Stomach (tissue), 9 donors: ENCODE measurements around the gene ESR1. TPM values are rescaled to one million over a fixed set of nuclear protein-coding genes. Genes with fewer than 3 reads are reported as not detected.

Source experiments
- DNase-seq, 2 donors: peaks; one replicate each; pipeline versions ENCODE4 v3.0.0 to v3.0.0-alpha.2; 2013 to 2019
- H3K27ac ChIP-seq, 5 donors: fragments of 200-600 bp in 4 of 5; sonication (generic) in 4 of 5; one replicate each; pipeline ENCODE4 v1.5.1; 2013 to 2019; ENCODE audit warnings: mild to moderate bottlenecking in 1 of 5, moderate library complexity in 1 of 5
- H3K27me3 ChIP-seq, 3 donors: fragments of 200-600 bp; sonication (generic); one replicate each; pipeline ENCODE4 v1.5.1; 2017 to 2019; ENCODE audit warnings: mixed run types in 1 of 3
- H3K36me3 ChIP-seq, 4 donors: fragments of 200-600 bp; sonication (generic); 1 replicate in 3 of 4; 2 replicates in 1 of 4; pipeline ENCODE4 v1.5.1; 2016 to 2019
- H3K4me1 ChIP-seq, 4 donors: fragments of 200-600 bp; sonication (generic); one replicate each; pipeline ENCODE4 v1.5.1; 2016 to 2019
- H3K4me3 ChIP-seq, 4 donors: fragments of 200-600 bp; sonication (generic) in 3 of 4; one replicate each; pipeline ENCODE4 v1.5.1; 2016 to 2019; ENCODE audit warnings: mild to moderate bottlenecking in 1 of 4
- H3K9me3 ChIP-seq, 4 donors: fragments of 200-600 bp; sonication (generic); one replicate each; pipeline ENCODE4 v1.5.1; 2016 to 2019
- EP300 ChIP-seq: sonication (generic); formaldehyde crosslinking; IDR thresholded peaks from one replicate; pipeline ENCODE4 v1.6.1; 2017; ENCODE audit warnings: antibody characterized with exemption
- POLR2A ChIP-seq, 4 donors: fragments of 450-650 bp; IDR thresholded peaks; one replicate each; pipeline ENCODE4 v1.6.1; 2016; ENCODE audit warnings: antibody characterized with exemption in 4 of 4, control low read depth in 2 of 4, mild to moderate bottlenecking in 1 of 4, moderate library complexity in 1 of 4
- POLR2AphosphoS5 ChIP-seq, 3 donors: sonication (generic); formaldehyde crosslinking; IDR thresholded peaks; one replicate each; pipeline ENCODE4 v1.6.1; 2016; ENCODE audit warnings: antibody characterized with exemption in 3 of 3
- WGBS, 5 donors: extraction: QIAGEN DNeasy Blood & Tissue Kit in 3 of 5; methylation state at CpG; one replicate each; pipeline versions ENCODE4 v1.1.5 to v1.1.7; 2013 to 2018; 5-methylcytosine and 5-hydroxymethylcytosine counted together
- intact Hi-C: fragments of 100-400 bp; cut with DNase I; formaldehyde crosslinking; loops from one replicate; pipeline ENCODE4 v1.15.1; 2023; ENCODE audit warnings: low total_unique reads
- polyA plus RNA-seq, 3 donors: library from polyadenylated mRNA; stranded (reverse); fragments of 200-250 nt; gene quantifications; one replicate each; pipeline ENCODE4 v1.2.3, GENCODE V29; 2013
- total RNA-seq, 5 donors: library from RNA; depleted of rRNA; stranded (reverse); fragments of >200 nt; gene quantifications; one replicate each; pipeline versions ENCODE4 v1.1.0 to v1.2.3, GENCODE V29; 2014 to 2016
- TF ChIP-seq, protein P1 (sequence below), 7 experiments: fragments of 450-650 bp in 4 of 7; fragments of 200-600 bp in 3 of 7; sonication (generic) in 3 of 7; IDR thresholded peaks; one replicate each; pipeline ENCODE4 v1.5.1; 2016 to 2019; ENCODE audit warnings: antibody characterized with exemption in 7 of 7, control low read depth in 2 of 7, mild to moderate bottlenecking in 1 of 7
- donor health status: healthy with polysubstance abuse.
- donor health status: Bipolar disorder and iron deficiency.
- donor health status: healthy.

The ESR1 gene
- total and polyA plus RNA-seq, 8 donors = 0.05 to 2.0 (median 1.8) TPM; not detected in 3

DNA sequence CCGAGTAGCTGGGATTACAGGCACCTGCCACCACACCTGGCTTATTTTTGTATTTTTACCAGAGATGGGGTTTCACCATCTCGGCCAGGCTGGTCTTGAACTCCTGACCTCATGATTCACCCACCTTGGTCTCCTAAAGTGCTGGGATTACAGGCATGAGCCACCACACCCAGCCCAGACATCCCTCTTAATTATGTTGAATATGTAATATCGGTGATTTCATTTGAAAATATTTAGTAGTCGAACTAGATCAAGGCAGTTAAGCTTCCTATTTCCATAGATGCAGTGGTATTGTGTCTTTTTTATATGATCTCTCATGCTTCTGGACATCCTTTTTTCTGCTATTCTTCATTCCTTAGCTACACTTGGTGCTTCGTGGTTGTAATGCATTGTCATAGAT, 29.7 kb downstream of the ESR1 start:
- DNase-seq = no peak
- H3K4me3 ChIP-seq = no peak overlapping the region
- TF ChIP-seq, protein P1, sequence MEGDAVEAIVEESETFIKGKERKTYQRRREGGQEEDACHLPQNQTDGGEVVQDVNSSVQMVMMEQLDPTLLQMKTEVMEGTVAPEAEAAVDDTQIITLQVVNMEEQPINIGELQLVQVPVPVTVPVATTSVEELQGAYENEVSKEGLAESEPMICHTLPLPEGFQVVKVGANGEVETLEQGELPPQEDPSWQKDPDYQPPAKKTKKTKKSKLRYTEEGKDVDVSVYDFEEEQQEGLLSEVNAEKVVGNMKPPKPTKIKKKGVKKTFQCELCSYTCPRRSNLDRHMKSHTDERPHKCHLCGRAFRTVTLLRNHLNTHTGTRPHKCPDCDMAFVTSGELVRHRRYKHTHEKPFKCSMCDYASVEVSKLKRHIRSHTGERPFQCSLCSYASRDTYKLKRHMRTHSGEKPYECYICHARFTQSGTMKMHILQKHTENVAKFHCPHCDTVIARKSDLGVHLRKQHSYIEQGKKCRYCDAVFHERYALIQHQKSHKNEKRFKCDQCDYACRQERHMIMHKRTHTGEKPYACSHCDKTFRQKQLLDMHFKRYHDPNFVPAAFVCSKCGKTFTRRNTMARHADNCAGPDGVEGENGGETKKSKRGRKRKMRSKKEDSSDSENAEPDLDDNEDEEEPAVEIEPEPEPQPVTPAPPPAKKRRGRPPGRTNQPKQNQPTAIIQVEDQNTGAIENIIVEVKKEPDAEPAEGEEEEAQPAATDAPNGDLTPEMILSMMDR (IDR thresholded peaks at IDR 0.05) = no peak
- TF ChIP-seq POLR2AphosphoS5 (IDR thresholded peaks at IDR 0.05) = no peak
- H3K4me1 ChIP-seq = no peaks in the 10 kb centered on the region
- no peaks in the 10 kb centered on the region for H3K9me3 ChIP-seq
- H3K36me3 ChIP-seq = no peaks in the 10 kb centered on the region
- intact Hi-C loops = no loop called here
- H3K27ac ChIP-seq = no peak overlapping the region
- 81 to 87% (median 82%) methylated on average over 5 of the region's 5 CpGs for WGBS, 5 donors
- H3K27me3 ChIP-seq = no peaks in the 10 kb centered on the region

DNA sequence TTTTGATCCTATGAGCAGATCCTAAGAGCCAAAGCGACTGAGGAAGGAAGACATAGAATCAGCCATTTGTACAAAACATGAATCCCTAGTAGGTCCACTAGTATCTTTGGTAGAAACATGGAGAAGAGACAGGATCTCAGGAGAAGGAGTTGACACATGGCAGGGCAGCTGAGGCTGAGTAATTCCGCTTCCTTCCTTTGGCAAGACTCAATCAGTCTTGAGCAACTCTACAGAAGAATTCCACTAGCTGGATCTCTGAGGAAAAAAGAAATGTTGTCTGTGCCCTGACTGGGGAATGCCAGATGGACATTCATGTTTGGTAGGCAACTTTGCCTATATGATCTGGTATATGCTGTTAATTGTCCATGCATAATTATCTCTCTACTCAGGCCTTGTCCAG, 35.3 kb downstream of the ESR1 start:
- no peak for DNase-seq
- H3K27me3 ChIP-seq = no peaks in the 10 kb centered on the region
- no peak overlapping the region for H3K4me3 ChIP-seq
- TF ChIP-seq EP300 = no peak
- TF ChIP-seq POLR2A (IDR thresholded peaks at IDR 0.05) = no peak
- no peak for TF ChIP-seq POLR2AphosphoS5 (IDR thresholded peaks at IDR 0.05)
- TF ChIP-seq, protein P1 (IDR thresholded peaks at IDR 0.05) = no peak
- H3K27ac ChIP-seq = no peak overlapping the region
- intact Hi-C loops = no loop called here
- 88 to 96% (median 93%) methylated on average over 2 of the region's 2 CpGs for WGBS, 5 donors
- H3K4me1 ChIP-seq = no peaks in the 10 kb centered on the region
- H3K9me3 ChIP-seq = no peaks in the 10 kb centered on the region
- H3K36me3 ChIP-seq = no peaks in the 10 kb centered on the region

GRCh38 chr6:151847064-151847463, 39.6 kb downstream of the ESR1 start:
- 0 to 24% (median 9%) methylated on average over 1 of the region's 1 CpG for WGBS, 5 donors
- no peak for TF ChIP-seq POLR2AphosphoS5 (IDR thresholded peaks at IDR 0.05)
- TF ChIP-seq, protein P1 (IDR thresholded peaks at IDR 0.05) = no peak
- TF ChIP-seq POLR2A (IDR thresholded peaks at IDR 0.05) = no peak
- TF ChIP-seq EP300 = no peak
- DNase-seq = peak in 1 of 2 donors; percentile 68

GRCh38 chr6:151850479-151851003, 43.1 kb downstream of the ESR1 start:
- intact Hi-C loops = no loop called here
- Histone ChIP-seq H3K4me1 (no peaks in the 10 kb centered on the region), H3K9me3 (no peaks in the 10 kb centered on the region), H3K36me3 (no peaks in the 10 kb centered on the region), H3K27me3 (peaks cover 0 to 3% (median 0%) of the 10 kb centered on the region in 3 donors), H3K27ac (no peak overlapping the region), H3K4me3 (no peak overlapping the region)
- no peak for DNase-seq
- TF ChIP-seq, protein P1 (IDR thresholded peaks at IDR 0.05) = no peak
- no peak for TF ChIP-seq POLR2AphosphoS5 (IDR thresholded peaks at IDR 0.05)
- TF ChIP-seq POLR2A (IDR thresholded peaks at IDR 0.05) = no peak
- WGBS, 5 donors = 48 to 59% (median 53%) methylated on average over 5 of the region's 5 CpGs

More at GRCh38 chr6:151847064-151847463, 39.6 kb downstream of the ESR1 start:
- Histone ChIP-seq H3K36me3 (no peaks in the 10 kb centered on the region), H3K27ac (no peak overlapping the region), H3K4me3 (no peak overlapping the region), H3K9me3 (no peaks in the 10 kb centered on the region), H3K27me3 (peaks cover 0 to 3% (median 0%) of the 10 kb centered on the region in 3 donors), H3K4me1 (no peaks in the 10 kb centered on the region)
- intact Hi-C loops = no loop called here
